ENCODE data around the gene FBXL16. TPM values are rescaled to one million over a fixed set of nuclear protein-coding genes. Genes with fewer than 3 reads are reported as not detected.

The FBXL16 gene
- total and polyA plus RNA-seq, 2 donors (not counting 3 experiments of a cell fraction or from before 2014, with no cell fraction given) = 0.07 to 0.22 TPM

- DNase-seq (ENCODE audit: low read depth, low spot score) = no peak
- intact Hi-C loops (cut with micrococcal nuclease) (no loop called here), dilution Hi-C loops (cut with MboI; ENCODE audit: extremely low pct_ligation_motif_present, low sequenced_read_pairs) (no loop called here)
- no peaks in the 10 kb centered on the region for H3K9me3 ChIP-seq (replicated peaks; ENCODE audit: control insufficient read depth, insufficient read depth, low read length)
- peaks cover 4% of the 10 kb centered on the region in 2 experiments for H3K27me3 ChIP-seq (ENCODE audit: control insufficient read depth in 2 of 2, insufficient read depth in 2 of 2, low read length in 2 of 2)
- no peaks in the 10 kb centered on the region for H3K9me1 ChIP-seq (replicated peaks; ENCODE audit: control insufficient read depth, extremely low read depth, insufficient read depth, low read length)
- ChIA-PET CTCF (interaction anchor here (1.2 kb wide), 1 partner anchor 13 kb away, joined by 4 read pairs; the partner anchor contains the start of gene MSLN), POLR2A (interaction anchor here (0.7 kb wide), 1 partner anchor 36 kb away, joined by 3 read pairs; no protein-coding TSS in a partner anchor)
- no peaks in the 10 kb centered on the region for H4K20me1 ChIP-seq (replicated peaks; ENCODE audit: control insufficient read depth, extremely low read depth, insufficient read depth, low read length)
- FAIRE-seq = no peak
- no peak overlapping the region for H3K9ac ChIP-seq (replicated peaks; ENCODE audit: extremely low read depth, insufficient read depth, low read length)
- H3K27ac ChIP-seq (ENCODE audit: insufficient read depth, low read depth, low read length) = no peak overlapping the region
- H3K79me2 ChIP-seq (ENCODE audit: control insufficient read depth, insufficient read depth, low read length) = no peaks in the 10 kb centered on the region
- TF ChIP-seq MAX (IDR thresholded peaks at IDR 0.05; ENCODE audit: insufficient read depth, insufficient read length) = no peak
- TF ChIP-seq POLR2AphosphoS5 (IDR thresholded peaks at IDR 0.05; ENCODE audit: insufficient read depth, low read depth, low read length) = no peak
- TF ChIP-seq EZH2 (IDR thresholded peaks at IDR 0.05; ENCODE audit: borderline replicate concordance, low read depth, low read length, severe bottlenecking) = no peak
- TF ChIP-seq POLR2A (IDR thresholded peaks at IDR 0.05; ENCODE audit: low read depth, low read length) = no peak
- TF ChIP-seq GATA2 (IDR thresholded peaks at IDR 0.05; ENCODE audit: insufficient read depth, insufficient read length, low read depth, low read length) = no peak
- H2AFZ ChIP-seq (ENCODE audit: low read depth, low read length) = no peak overlapping the region
- no peak overlapping the region for H3K4me3 ChIP-seq (replicated peaks in 1 of 3; ENCODE audit: insufficient read depth in 1 of 3, low read depth in 1 of 3, low read length in 3 of 3)
- BruUV-seq (replicated peaks) = no TSS peak
- no peaks in the 10 kb centered on the region for H3K36me3 ChIP-seq (ENCODE audit: control insufficient read depth in 2 of 2, extremely low read depth in 1 of 2, insufficient read depth in 2 of 2, low read length in 2 of 2)
- no peaks in the 10 kb centered on the region for H3K4me1 ChIP-seq (ENCODE audit: control insufficient read depth, extremely low read depth, insufficient read depth, low read length)
- H3K4me2 ChIP-seq (ENCODE audit: insufficient read depth, low read length) = no peak overlapping the region
These were observed 42.6 kb upstream of the FBXL16 start for GRCh38 chr16:747978-748746.

- ChIA-PET CTCF (no interaction called here), POLR2A (no interaction called here)
- H3K4me3 ChIP-seq (replicated peaks in 1 of 3; ENCODE audit: insufficient read depth in 1 of 3, low read depth in 1 of 3, low read length in 3 of 3) = no peak overlapping the region
- no peak for DNase-seq (ENCODE audit: low read depth, low spot score)
- no peak overlapping the region for H3K9ac ChIP-seq (replicated peaks; ENCODE audit: extremely low read depth, insufficient read depth, low read length)
- TF ChIP-seq POLR2A (IDR thresholded peaks at IDR 0.05; ENCODE audit: low read depth, low read length) (no peak), EZH2 (IDR thresholded peaks at IDR 0.05; ENCODE audit: borderline replicate concordance, low read depth, low read length, severe bottlenecking) (no peak), CTCF (IDR thresholded peaks at IDR 0.05; ENCODE audit: extremely low read depth in 1 of 2, insufficient read depth in 1 of 2, low read depth in 1 of 2, low read length in 2 of 2) (no peak), MAX (IDR thresholded peaks at IDR 0.05; ENCODE audit: insufficient read depth, insufficient read length) (no peak), JUN (IDR thresholded peaks at IDR 0.05; ENCODE audit: borderline replicate concordance, insufficient read depth, insufficient read length, low read depth) (no peak), MYC (IDR thresholded peaks at IDR 0.05; ENCODE audit: low read depth, low read length) (no peak), GATA2 (IDR thresholded peaks at IDR 0.05; ENCODE audit: insufficient read depth, insufficient read length, low read depth, low read length) (no peak), FOS (IDR thresholded peaks at IDR 0.05; ENCODE audit: borderline replicate concordance, insufficient read depth, low read length) (no peak), POLR2AphosphoS5 (IDR thresholded peaks at IDR 0.05; ENCODE audit: insufficient read depth, low read depth, low read length) (no peak)
- H3K9me3 ChIP-seq (replicated peaks; ENCODE audit: control insufficient read depth, insufficient read depth, low read length) = no peaks in the 10 kb centered on the region
- H3K27ac ChIP-seq (ENCODE audit: insufficient read depth, low read depth, low read length) = no peak overlapping the region
- H2AFZ ChIP-seq (ENCODE audit: low read depth, low read length) = no peak overlapping the region
- H3K79me2 ChIP-seq (ENCODE audit: control insufficient read depth, insufficient read depth, low read length) = no peaks in the 10 kb centered on the region
- intact Hi-C loops (cut with micrococcal nuclease) (no loop called here), dilution Hi-C loops (cut with MboI; ENCODE audit: extremely low pct_ligation_motif_present, low sequenced_read_pairs) (no loop called here)
- no peak for FAIRE-seq
- no TSS peak for BruUV-seq (replicated peaks)
- H3K4me2 ChIP-seq (ENCODE audit: insufficient read depth, low read length) = no peak overlapping the region
- H3K27me3 ChIP-seq (ENCODE audit: control insufficient read depth in 2 of 2, insufficient read depth in 2 of 2, low read length in 2 of 2) = peaks cover 0 to 2% of the 10 kb centered on the region in 2 experiments
- no peaks in the 10 kb centered on the region for H3K36me3 ChIP-seq (ENCODE audit: control insufficient read depth in 2 of 2, extremely low read depth in 1 of 2, insufficient read depth in 2 of 2, low read length in 2 of 2)
- no peaks in the 10 kb centered on the region for H3K9me1 ChIP-seq (replicated peaks; ENCODE audit: control insufficient read depth, extremely low read depth, insufficient read depth, low read length)
- no peaks in the 10 kb centered on the region for H4K20me1 ChIP-seq (replicated peaks; ENCODE audit: control insufficient read depth, extremely low read depth, insufficient read depth, low read length)
- no peaks in the 10 kb centered on the region for H3K4me1 ChIP-seq (ENCODE audit: control insufficient read depth, extremely low read depth, insufficient read depth, low read length)
These were observed 41.0 kb upstream of the FBXL16 start for GRCh38 chr16:746637-747036.
